Activated CD4-positive, alpha-beta T cell treated with anti-CD3 and anti-CD28 coated beads, Interleukin-2, amount 50 U/mL, for 48 hours (primary cell): ENCODE data around the gene PTGS2.

Source experiments
- DNase-seq, 2 experiments: peaks; one replicate each; pipeline ENCODE4 v3.0.0-alpha.2; 2020

The PTGS2 gene

GRCh38 chr1:186680245-186681061 is at the start of gene PTGS2:
Gene PTGS2, minus strand, starts transcription at chr1:186680423. Its CDS starts 133 bp downstream, at chr1:186680290.
- DNase-seq = peak; percentile 41 to 53

GRCh38 chr1:186722711-186723309 is 42.6 kb upstream of the PTGS2 start:
- DNase-seq = peak in 1 of 2 experiments; percentile 6

GRCh38 chr1:186717286-186717685 is 37.1 kb upstream of the PTGS2 start:
- DNase-seq = no peak

- no peak for DNase-seq
Observed at GRCh38 chr1:186715887-186716809, 35.9 kb upstream of the PTGS2 start.

- DNase-seq = no peak
Observed at GRCh38 chr1:186710696-186711095, 30.5 kb upstream of the PTGS2 start.

- DNase-seq = no peak
Observed at GRCh38 chr1:186708694-186709097, 28.5 kb upstream of the PTGS2 start.

- DNase-seq = no peak
Observed at GRCh38 chr1:186703209-186703766, 23.1 kb upstream of the PTGS2 start.

GRCh38 chr1:186700722-186701121 is 20.5 kb upstream of the PTGS2 start:
- no peak for DNase-seq

- no peak for DNase-seq
Observed at GRCh38 chr1:186699519-186699918, 19.3 kb upstream of the PTGS2 start.

GRCh38 chr1:186689907-186690306 is 9.7 kb upstream of the PTGS2 start:
- no peak for DNase-seq

GRCh38 chr1:186689376-186689775 is 9.2 kb upstream of the PTGS2 start:
- DNase-seq = no peak

GRCh38 chr1:186683652-186684410 is 3.6 kb upstream of the PTGS2 start:
- DNase-seq = no peak

GRCh38 chr1:186682736-186683135 is 2.5 kb upstream of the PTGS2 start:
- no peak for DNase-seq

GRCh38 chr1:186681801-186682200 is 1.6 kb upstream of the PTGS2 start:
- no peak for DNase-seq

- no peak for DNase-seq
Observed at GRCh38 chr1:186681121-186681520, 898 bp upstream of the PTGS2 start.

- DNase-seq = no peak
Observed at GRCh38 chr1:186679924-186680244, 339 bp downstream of the PTGS2 start.

GRCh38 chr1:186678155-186678554 is 2.1 kb downstream of the PTGS2 start:
- DNase-seq = no peak

- DNase-seq = no peak
Observed at GRCh38 chr1:186672596-186672995, 7.6 kb downstream of the PTGS2 start.

- DNase-seq = no peak
Observed at GRCh38 chr1:186672131-186672530, 8.1 kb downstream of the PTGS2 start.

- DNase-seq = no peak
Observed at GRCh38 chr1:186671136-186671825, 8.9 kb downstream of the PTGS2 start.

- no peak for DNase-seq
Observed at GRCh38 chr1:186670297-186671135, 9.7 kb downstream of the PTGS2 start.
